ENCODE results near the gene NTN1. TPM values are rescaled to one million over a fixed set of nuclear protein-coding genes. Genes with fewer than 3 reads are reported as not detected.
A peak's percentile ranks its signal among the peaks of the same experiment; 100 is the strongest.
"Not testable (repeated sequence)": the region's sequence is repeated elsewhere in the genome, so short reads cannot be mapped to it uniquely, and the experiment has no call there.

Gene NTN1
- 4.4 TPM for polyA plus RNA-seq (ENCODE audit: insufficient read length)

DNA sequence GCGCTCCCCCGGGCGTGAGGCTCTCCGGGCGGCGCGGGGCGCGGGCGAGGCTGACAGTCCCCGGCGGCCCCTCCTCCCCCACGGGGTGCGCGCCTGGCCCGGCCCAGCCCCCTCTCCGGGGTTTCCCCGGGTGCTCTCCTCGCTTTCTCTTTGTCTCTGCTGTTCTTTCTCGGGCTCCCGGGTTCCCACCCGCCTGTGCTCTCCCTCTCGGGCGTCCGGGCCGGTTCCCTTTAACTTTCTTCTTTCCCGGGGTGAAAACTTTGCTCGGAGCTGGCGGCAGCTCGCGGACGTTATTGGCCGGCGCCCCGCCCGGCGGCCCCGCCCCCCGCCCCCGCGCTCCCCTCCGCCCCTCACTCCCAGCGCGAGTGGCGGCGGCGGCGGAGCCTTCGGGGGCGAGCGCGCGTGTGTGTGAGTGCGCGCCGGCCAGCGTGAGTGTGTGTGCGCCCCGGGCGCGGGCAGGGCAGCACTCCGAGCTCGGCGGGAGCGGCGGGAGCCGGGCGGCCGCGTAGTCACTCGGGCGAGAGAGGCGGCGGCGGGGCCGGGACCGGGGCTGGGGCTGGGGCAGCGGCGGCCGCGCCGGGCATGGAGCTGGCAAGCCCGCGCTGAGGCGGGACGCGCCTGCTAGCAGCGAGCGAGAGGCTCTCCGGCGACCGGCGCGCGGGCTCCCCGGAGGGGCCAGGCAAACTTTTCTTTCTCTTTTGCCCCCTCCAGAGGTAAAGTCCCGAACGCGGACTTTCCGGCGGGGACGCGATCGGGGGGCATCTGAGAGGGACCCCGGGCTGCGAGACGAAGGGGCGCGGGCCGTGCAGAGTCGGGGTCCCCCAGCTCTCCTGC, at the start of gene NTN1:
Gene NTN1, plus strand, starts transcription at position 353 of the 834 bp plus-strand sequence. CDS start 864 bp downstream, outside the sequence.
- DNase-seq: peak; percentile 53

DNA sequence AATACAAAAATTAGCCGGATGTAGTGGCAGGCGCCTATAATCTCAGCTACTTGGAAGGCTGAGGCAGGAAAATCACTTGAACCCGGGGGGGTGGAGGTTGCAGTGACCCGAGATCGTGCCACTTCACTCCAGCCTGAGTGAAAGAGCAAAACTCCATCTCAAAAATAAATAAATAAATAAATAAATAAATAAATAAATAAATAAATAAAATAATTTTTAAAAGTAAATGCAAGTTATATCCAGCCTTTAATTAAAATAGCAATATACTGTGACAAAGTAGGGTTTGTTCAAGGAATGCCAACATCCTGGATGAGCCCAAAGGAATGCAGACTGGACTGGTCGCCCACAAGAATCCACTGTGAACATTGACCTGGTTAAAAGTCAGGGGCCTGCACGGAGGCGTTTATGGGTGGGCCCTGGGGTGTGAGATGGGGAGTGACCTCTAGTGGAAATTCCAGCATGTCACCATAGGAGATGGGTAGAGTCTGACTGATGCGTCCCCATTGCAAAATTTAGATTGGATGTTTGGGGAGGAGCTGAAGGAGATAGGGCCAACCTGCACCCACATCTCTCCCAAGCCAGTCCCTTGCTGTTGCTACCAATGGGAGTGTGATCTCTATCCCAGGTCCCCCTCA, 46.1 kb upstream of the NTN1 start:
- DNase-seq: no peak

DNA sequence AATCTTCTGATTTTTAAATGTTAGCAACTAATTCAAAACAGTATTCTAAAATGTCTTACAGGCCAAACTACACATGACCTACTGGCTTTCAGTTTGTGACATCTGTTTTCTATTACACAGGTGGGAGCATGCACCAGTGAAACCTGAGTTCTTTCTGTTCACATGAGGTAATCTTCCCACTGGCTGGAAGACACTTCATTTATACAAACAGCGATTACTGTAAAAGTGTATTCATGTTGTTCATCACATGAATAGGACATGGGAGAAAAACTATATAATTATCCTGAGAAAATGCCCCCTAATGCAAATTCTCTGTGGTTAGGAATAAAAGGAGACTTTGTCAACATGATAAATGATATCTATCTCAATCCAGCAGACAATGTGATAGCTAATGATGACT, 44.7 kb upstream of the NTN1 start:
- DNase-seq: no peak

DNA sequence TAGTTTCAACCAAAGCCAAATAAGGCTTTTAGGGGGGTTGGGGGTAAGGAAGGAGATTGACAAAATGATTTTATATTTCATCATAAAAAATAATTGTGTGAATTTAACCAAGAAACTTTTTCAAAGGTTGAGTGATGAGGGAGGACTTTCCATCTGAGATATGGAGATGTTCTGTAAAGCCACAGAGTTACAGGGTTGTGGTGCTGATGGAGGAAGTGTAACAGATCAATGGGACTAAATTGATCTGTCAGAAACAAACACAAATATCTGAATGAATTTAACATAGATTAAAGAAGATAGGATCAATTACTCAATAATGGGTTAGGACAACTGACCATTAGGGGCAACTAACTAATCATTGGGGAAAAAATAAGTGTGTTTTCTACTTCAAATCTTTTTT, 41.6 kb upstream of the NTN1 start:
- DNase-seq: no peak

DNA sequence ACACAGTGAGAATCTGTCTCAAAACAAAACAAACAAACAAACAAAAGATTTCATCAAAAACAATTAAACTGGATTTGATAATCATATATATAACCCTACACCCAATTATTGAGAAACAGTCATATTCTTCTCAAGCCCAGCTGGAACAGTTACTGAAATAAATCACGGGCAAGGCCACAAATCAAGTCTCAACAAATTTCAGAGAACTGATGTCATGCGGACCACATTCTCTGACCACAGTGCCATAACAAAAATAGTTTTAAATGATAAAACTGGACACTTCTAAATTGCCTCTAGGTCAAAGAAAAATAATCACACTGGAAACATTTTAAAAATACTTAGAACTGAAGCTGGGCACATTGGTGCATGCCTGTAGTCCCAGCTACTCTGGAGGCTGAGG, 39.9 kb upstream of the NTN1 start:
- no peak for DNase-seq

DNA sequence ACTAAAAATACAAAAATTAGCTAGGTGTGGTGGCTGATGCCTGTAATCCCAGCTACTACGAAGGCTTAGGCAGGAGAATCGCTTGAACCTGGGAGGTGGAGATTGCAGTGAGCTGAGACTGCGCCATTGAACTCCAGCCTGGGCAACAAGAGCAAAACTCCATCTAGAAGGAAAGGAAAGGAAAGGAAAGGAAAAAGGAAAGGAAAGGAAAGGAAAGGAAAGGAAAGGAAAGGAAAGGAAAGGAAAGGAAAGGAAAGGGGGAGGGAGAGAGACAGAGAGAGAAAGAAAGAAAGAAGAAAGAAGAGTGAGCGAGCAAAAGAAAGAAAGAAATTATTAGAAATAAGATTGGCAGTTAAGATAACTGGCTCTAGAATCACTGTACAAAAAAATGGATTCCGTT, 37.1 kb upstream of the NTN1 start:
- DNase-seq: not testable (repeated sequence)

DNA sequence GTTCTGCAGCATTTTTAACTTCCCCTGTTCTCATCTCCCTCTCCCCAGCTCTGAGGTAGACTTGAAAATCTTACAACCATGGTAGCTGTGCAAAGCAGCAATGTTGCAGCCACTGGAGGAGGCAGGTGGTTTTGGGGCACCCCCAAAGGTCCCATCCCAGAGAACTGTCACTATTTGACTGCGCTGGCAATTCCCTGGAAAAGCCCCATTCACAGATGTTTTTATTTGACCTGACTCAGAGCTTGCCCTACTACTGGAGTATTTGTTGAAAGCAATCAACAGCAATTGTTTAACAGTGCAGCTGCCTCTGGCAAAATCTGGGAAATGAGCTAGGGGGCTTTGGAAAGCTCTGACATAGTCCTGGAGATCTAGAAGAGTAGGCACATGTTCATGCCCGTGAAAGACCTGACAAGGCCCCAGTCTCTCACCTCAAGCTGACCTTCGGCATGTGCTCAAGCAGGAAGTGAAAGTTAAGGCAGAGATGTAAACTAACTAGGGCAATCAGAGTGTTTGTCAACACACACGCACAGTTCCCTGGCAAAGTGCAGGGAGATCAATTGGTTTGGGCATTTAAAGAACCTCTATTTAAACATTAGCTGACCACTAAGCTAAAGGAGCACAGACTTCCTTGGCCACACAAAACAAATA, 36.1 kb upstream of the NTN1 start:
- DNase-seq: no peak

DNA sequence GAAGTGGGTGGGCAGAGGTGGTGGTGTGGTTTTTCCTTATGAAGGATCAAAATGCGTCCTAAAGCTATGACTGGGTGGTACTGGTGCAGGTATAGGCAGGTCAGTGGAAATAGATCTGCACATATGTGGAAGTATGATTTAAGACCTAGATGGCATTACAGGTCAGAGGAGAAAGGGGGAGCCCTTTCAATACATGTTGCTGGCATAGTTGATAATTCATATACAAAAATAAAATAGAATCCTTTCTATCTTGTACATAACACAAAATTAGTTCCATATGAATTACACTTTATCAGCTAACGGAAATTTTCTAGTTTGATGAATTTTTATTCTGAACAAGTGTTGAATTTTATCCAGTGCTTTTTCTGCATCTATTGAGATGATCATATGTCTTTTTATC, 35.0 kb upstream of the NTN1 start:
- DNase-seq: no peak

DNA sequence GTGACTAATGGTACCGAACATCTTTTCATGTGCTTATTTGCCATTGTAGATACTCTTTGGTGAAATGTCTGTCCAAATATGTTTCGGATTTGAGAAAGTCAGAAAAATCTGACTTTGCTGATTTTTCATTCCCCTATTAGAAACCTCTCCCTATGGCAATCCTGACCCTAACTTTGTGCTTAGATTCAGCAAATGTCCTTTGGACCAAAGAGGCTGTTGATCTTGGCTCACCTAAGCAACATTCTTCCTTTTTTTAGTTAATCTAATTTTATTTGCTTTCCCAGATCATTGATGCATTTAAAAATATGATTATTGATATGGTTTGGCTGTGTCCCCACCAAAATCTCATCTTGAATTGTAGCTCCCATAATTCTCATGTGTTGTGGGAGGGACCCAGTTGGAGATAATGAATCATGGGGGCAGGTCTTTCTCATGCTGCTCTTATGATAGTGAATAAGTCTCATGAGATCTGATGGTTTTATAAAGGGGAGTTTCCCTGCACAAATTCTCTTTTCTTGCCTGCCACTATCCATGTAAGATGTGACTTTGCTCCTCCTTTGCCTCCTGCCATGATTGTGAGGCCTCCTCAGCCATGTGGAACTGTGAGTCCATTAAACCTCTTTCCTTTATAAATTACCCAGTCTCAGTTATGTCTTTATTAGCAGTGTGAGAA, 32.9 kb upstream of the NTN1 start:
- DNase-seq: not testable (repeated sequence)

DNA sequence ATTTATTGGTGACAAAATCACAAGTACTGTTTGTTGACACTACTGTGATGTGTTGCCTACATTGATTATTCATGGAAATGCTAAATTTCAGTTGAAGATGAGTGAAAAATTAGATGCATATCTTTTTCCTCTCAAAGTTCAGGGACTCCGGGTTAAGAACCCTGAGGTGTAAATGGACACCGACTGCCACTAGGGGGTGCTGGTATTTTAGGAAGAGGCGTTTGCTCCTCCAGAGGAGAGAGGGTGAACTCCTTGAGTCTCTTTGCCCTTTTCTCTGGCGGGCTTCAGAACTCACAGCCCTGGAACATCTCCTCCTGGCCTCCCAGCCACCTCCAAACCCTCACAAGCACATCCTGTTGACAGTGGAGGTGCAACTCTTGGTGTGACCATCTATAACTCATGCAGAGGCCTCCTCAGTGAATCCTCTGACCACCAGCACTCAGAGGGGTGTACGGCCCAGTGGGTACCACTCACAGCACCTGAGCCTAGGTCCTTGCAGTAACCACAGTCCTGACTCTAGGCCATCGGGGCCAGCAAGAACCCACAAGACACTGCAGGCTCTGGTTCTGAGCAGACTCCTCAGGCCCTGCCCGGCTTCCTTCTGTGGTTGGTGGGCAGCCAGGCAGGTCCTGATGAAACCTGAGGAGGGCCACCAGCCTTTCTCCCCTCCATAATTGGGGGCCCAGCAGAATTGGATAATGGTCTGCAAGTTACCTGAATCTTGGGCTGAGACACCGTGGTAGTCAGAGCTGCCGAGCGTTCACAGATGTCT, 29.6 kb upstream of the NTN1 start:
- DNase-seq: peak; percentile 53

DNA sequence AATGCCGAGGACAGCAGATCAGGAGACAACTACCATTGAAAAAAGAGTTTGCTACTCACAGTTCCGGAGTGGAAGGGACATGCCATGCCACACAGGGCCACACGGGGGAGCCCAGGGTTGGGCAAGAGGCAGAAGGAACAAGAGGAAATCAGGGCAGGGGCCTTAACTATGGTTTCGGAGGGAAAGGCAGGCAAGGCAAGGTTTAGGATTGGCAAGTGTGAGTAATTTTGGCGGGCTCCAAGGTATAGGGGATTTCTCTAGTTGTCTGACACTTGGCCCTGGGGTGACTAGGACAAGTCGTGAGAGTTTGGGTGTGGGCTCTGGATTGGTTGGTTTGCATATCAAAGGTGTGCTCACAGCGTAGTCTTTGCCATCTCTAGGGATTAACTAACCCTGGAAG, 27.0 kb upstream of the NTN1 start:
- peak; percentile 52 for DNase-seq

DNA sequence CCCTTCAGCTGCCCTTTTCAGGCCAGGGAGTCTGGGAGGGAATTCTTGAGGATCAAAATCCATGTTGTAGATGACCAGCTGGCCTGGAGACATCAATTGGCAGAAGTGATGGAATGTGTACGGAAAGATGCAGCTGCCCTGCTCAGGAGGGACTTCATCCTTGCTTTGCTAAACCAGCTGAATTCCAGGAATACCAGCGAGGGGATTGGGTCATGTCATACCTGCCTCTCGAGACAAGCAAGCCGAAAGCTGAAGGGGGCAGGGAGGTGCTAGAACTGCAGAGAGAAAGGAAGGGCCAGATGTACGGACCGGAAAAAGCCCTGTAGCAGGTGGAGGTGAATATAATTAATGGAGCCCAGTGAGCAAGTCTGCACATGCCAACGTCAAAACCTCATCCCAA, 25.6 kb upstream of the NTN1 start:
- DNase-seq: no peak

DNA sequence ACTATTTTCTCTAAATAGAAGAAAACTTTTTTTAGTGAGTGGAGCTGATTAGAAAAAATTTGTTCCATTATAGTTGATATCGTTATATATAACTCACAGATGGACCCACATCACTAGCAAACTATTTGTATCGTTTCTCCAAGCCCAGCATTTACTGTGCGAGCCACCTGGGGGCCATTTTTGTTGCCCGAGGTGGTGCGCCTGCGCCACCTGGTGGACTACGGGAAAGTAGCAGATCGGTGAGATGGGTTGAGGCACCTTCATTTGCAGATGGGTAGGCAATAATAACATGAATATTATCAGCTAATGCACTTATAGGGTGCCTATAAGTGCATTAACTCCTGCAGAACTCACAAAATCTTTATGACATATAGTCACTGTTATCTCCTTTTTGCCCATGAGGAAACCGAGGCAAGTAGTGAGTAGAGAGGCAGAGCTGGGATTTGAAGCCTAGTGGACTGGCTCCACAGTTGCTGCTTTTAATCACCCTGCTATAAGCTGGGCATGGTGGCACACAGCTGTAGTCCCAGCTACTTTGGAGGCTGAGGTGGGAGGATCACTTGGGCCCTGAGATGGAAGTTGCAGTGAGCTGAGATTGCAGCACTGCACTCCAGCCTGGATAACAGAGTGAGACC, 23.2 kb upstream of the NTN1 start:
- no peak for DNase-seq

DNA sequence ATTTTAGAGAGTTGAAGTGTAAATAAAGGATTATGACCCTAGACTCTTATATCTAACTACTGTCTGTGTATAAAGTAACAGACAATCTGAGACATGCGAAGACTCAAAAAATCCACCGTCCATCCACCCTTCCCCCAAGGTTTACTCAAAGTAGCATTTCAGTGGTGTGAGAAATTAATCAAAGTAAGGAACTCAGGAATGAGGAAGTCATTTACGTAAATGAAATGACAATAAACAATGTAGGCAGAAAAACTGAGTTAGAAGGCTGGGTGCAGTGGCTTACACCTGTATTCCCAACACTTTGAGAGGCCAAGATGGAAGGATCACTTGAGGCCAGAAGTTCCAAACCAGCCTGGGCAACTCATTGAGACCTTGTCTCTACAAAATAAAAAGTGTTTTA, 19.8 kb upstream of the NTN1 start:
- DNase-seq: no peak

DNA sequence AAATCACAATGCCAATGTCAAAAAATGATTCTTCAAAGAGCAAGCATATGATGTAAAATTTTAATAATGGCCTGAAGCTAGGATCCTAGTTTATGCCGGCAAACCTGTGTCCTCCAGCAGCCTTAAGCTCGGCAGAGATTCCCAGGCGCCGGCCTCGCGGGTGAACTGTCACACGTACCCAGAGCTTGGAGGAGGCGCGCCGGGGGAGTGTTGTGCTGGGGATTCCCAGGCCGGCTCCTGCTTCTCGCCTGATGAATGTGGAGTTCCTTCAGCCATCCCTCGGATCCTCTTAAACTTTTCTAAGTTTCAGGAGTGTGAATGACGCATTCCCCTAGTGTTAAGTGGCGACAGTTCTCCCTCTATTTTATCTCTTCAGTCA, 19.1 kb upstream of the NTN1 start:
- no peak for DNase-seq

DNA sequence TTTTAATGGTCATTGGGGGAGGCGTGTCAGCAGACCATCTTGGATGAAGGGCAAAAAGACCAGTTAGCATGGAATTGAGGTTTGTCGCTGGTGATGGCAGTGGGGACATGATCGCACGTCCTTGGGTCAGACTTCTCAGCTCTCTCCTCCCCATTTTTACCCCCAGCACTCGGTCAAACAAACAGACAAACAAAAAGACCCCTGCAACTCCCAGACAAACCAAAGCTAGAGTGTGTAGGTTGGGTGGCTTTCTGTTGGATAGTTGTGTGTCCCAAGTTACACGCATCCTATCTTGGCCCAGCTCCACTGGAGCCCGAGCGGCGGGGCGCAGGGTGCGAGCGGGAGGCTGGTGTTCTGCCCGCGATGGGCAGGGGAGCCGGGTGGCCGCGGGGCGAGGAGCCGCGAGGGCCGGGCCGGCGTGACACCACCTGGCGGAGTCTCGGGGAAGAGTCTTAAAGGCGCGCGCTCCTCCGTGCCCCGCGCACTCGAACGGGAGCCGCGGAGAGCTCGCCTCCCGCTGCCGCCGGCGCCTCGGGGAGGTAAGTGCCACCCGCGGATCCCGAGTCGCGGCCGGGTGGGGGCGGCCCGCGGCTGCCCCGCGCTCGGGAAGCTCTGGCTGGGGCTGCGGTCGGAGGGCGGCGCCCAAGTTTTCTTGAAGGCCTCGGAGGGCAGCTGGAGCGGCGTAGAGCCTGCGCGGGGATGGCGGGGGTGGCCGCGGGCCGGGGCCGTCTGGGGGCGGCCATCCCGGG, 18.5 kb upstream of the NTN1 start:
- no peak for DNase-seq

DNA sequence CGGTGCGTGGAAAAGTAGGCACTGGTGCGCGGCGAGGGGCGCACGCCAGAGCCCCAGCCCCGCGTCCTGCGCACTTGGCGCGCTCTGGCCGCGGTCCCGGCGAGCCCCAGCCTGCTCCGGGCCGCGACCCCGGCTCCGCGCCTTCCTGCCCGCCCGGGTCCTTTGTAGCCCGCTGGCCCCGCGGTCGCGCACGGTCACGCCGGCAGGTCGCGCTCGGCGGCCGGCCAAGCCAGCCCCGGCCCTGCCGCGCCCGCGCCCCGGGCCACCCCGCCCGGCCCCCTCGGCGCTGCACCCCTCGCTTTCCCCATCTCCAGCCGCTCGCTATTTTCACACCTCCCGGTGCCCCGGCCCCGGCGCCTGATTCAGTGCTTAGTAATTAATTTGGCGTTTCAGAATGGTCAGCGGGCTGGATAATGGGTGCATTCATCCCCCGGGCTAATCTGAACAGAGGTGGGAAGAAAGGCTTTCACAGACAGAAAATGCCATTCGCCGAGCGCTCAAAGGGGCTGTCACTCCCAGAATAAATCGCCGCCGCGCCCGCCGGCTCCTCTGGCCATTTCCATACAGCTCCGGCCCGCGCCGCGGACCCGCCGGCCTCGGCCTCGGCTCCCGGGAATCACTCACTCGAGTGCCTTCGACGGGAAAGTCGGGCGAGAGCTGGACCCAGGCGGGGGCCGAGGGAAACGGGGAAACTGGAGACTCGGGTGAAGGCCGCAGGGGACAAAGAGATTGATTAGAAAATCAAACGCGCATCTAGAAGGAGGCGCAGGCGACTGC, 17.8 kb upstream of the NTN1 start:
- no peak for DNase-seq

DNA sequence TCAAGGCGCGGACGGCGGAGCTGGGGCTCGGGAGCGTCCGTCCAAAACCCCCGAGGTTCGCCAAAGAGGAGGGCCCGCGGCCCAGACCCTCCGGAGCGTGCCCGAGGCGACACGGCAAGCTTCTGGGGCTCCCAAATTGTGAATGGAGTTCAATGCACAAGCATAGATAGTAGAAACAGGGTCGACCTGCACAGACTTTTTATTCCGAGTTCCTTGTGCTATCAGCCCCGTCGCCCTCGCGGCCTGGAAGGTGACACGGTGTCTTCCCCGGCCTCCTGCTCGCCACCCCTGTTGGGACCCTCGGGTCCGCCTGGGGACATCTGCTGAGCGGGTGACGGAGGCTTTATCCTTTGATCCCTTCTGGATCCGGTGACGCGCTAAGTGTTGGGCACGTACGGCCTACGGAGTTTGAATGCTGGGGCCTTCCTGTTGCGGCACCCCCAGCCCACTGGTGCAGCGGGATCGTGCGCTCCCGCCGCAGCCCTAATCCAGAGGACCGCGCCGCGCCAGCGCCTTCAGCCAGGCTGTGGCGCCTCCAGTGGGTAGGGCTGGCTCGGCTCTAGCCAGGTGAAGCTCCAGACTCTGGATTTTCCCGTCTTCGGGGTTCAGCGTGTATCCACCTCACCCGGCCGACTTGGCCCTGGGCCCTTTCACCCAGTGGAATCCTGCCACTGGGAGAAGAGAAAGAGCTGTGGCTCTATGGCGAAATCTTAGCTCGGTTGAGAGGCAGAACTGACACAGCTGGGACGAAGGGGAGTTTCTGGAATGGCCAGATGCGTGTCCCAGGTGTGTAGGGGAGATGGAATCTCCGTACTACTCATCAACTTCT, 17.0 kb upstream of the NTN1 start:
- DNase-seq: no peak

DNA sequence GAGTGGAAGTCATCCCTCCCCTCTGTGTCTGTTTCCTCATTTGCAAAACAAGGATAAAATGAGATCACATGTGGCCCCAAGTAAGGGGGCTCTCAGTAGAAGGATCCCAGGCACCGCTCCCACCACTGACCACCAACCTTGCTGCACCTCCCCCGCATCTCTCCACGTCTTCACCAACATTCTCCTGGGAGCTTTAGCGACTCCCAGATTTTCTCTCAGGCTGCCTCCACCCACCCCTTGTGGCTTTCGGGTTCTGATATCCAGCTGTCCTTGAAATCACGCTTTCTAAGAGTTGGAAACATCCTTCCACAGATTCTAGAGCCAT, 16.4 kb upstream of the NTN1 start:
- DNase-seq: no peak

Measured in hindlimb muscle (tissue), 1 donor.